Muscle layer of duodenum (tissue), 2 donors: ENCODE data around the gene NDC1.
"Not testable (repeated sequence)": the region's sequence is repeated elsewhere in the genome, so short reads cannot be mapped to it uniquely, and the experiment has no call there.

Experiments used
- H3K27ac ChIP-seq: one replicate; pipeline ENCODE4 v1.7.0; 2013; ENCODE audit warnings: mild to moderate bottlenecking, low read length
- H3K27me3 ChIP-seq: one replicate; pipeline ENCODE4 v1.7.0; 2013; ENCODE audit warnings: low read depth, mild to moderate bottlenecking, control low read depth, low read length
- H3K36me3 ChIP-seq, 2 donors: one replicate each; pipeline ENCODE4 v1.7.0; 2013; ENCODE audit warnings: low read length in 2 of 2, control low read depth in 1 of 2, mild to moderate bottlenecking in 1 of 2; ENCODE audit not compliant: insufficient read depth in 2 of 2, control insufficient read depth in 1 of 2
- H3K4me1 ChIP-seq, 2 donors: one replicate each; pipeline ENCODE4 v1.7.0; 2013; ENCODE audit warnings: low read length in 2 of 2, mild to moderate bottlenecking in 2 of 2, control low read depth in 1 of 2, moderate library complexity in 1 of 2; ENCODE audit not compliant: insufficient read depth in 2 of 2, control insufficient read depth in 1 of 2
- H3K4me3 ChIP-seq, 2 donors: one replicate each; pipeline ENCODE4 v1.7.0; 2013; ENCODE audit warnings: low read length in 2 of 2, low read depth in 1 of 2, mild to moderate bottlenecking in 1 of 2
- H3K9me3 ChIP-seq, 2 donors: one replicate each; pipeline ENCODE4 v1.7.0; 2013; ENCODE audit warnings: low read length in 2 of 2, control low read depth in 1 of 2, mild to moderate bottlenecking in 1 of 2; ENCODE audit not compliant: control insufficient read depth in 1 of 2
- donor health status: healthy.

Gene NDC1

DNA sequence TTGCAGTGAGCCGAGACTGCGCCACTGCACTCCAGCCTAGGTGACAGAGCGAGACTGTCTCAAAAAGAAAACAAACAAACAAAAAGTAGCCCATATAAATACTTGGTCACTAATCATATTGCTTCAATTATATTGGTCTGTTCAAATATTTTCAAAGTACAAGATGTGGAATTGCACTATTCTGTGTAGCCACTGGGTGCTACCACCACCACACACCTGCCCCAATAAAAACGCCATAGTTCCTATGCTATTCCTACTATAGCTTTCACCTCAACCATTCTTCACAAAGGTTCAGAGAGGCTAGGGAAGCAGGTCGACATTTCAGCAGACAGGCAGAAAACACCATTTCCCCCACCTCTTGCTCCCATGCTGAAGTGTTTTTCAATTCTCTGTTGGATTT, 16.7 kb downstream of the NDC1 start:
- H3K4me1 ChIP-seq: no peaks in the 10 kb centered on the region
- peaks cover 16 to 18% of the 10 kb centered on the region in 2 donors for H3K36me3 ChIP-seq
- H3K4me3 ChIP-seq: no peak overlapping the region
- no peak overlapping the region for H3K27ac ChIP-seq
- no peaks in the 10 kb centered on the region for H3K9me3 ChIP-seq
- no peaks in the 10 kb centered on the region for H3K27me3 ChIP-seq

GRCh38 chr1:53819387-53819786, 18.7 kb downstream of the NDC1 start:
- H3K9me3 ChIP-seq: no peaks in the 10 kb centered on the region
- no peaks in the 10 kb centered on the region for H3K27me3 ChIP-seq
- peaks cover 3% of the 10 kb centered on the region in 2 donors for H3K36me3 ChIP-seq
- no peaks in the 10 kb centered on the region for H3K4me1 ChIP-seq
- H3K27ac ChIP-seq: no peak overlapping the region
- H3K4me3 ChIP-seq: no peak overlapping the region

- not testable (repeated sequence) for H3K27ac ChIP-seq, H3K27me3 ChIP-seq, H3K36me3 ChIP-seq, H3K4me1 ChIP-seq, H3K9me3 ChIP-seq, H3K4me3 ChIP-seq
These were observed 21.5 kb downstream of the NDC1 start for GRCh38 chr1:53816584-53816983.

- H3K4me1 ChIP-seq: not testable (repeated sequence)
These were observed 22.6 kb downstream of the NDC1 start for GRCh38 chr1:53815484-53815883.

GRCh38 chr1:53811414-53811851, 26.7 kb downstream of the NDC1 start:
- H3K9me3 ChIP-seq: no peaks in the 10 kb centered on the region
- H3K36me3 ChIP-seq: peaks cover 7 to 11% of the 10 kb centered on the region in 2 donors
- no peak overlapping the region for H3K4me3 ChIP-seq
- no peaks in the 10 kb centered on the region for H3K4me1 ChIP-seq
- no peak overlapping the region for H3K27ac ChIP-seq
- no peaks in the 10 kb centered on the region for H3K27me3 ChIP-seq

More at GRCh38 chr1:53815484-53815883, 22.6 kb downstream of the NDC1 start:
- H3K36me3 ChIP-seq, H3K4me3 ChIP-seq, H3K27me3 ChIP-seq, H3K27ac ChIP-seq, H3K9me3 ChIP-seq: not testable (repeated sequence)

DNA sequence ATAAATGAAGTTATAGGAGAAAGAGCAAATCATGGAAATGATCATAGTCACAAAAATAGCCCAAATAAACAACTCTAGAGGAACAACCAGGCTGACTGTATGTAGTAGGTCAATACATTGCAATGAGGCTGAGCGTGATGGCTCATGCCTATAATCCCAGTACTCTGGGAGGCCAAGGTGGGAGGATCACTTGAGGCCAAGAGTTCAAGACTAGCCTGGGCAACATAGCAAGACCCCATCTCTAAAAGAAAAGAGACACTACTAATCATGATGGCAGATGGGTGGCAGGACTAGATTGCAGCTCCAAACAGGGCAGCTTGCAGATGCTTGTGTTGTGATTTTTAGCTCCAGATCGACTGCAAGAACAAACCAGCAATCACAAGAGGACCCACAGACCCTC, 27.6 kb downstream of the NDC1 start:
- H3K27ac ChIP-seq: no peak overlapping the region
- H3K4me1 ChIP-seq: no peaks in the 10 kb centered on the region
- peaks cover 8 to 16% of the 10 kb centered on the region in 2 donors for H3K36me3 ChIP-seq
- no peak overlapping the region for H3K4me3 ChIP-seq
- no peaks in the 10 kb centered on the region for H3K27me3 ChIP-seq
- H3K9me3 ChIP-seq: no peaks in the 10 kb centered on the region

DNA sequence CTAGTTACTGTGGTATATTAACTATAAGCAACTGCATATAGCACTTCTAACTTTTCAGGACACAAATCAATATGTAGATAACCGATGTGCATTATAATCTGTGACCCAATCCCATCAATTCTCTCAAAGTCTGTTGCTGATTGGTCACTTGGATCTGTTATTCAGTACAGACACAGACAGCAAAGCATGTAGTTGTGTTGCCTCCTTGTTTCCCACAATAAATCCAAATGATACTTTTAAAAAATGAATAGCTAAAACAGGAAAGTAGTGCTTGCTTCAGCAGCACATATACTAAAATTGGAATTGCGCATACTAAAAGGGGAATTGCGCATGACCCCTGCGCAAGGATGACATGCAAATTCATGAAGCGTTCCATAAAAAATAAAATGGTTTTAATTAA, 28.1 kb downstream of the NDC1 start:
- Histone ChIP-seq H3K36me3 (peaks cover 8 to 19% of the 10 kb centered on the region in 2 donors), H3K27ac (no peak overlapping the region), H3K4me3 (no peak overlapping the region), H3K9me3 (no peaks in the 10 kb centered on the region), H3K27me3 (no peaks in the 10 kb centered on the region), H3K4me1 (no peaks in the 10 kb centered on the region)

DNA sequence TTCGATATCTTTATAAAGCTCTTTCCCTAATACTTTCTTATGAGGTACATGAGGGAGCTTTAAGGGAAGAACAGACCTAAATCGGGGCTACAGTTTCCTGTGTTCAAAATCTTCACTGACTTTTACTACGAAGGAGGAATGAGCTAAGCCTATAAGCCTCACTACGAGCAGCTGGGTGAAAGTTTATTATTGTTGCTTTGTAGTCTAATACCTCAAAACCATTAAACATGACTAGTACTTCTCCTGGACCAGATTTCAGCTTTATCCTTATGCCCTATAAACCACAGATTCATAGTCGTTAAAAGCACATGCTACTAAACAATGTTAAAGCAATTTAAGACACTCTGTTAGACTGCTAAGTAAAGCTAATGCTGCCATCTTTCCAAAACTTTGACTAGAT, 30.2 kb downstream of the NDC1 start:
- Histone ChIP-seq H3K9me3 (no peaks in the 10 kb centered on the region), H3K27ac (no peak overlapping the region), H3K27me3 (no peaks in the 10 kb centered on the region), H3K4me1 (no peaks in the 10 kb centered on the region), H3K36me3 (peaks cover 8 to 21% of the 10 kb centered on the region in 2 donors), H3K4me3 (no peak overlapping the region)

GRCh38 chr1:53804791-53805505, 33.1 kb downstream of the NDC1 start:
- no peaks in the 10 kb centered on the region for H3K4me1 ChIP-seq
- no peaks in the 10 kb centered on the region for H3K9me3 ChIP-seq
- no peaks in the 10 kb centered on the region for H3K27me3 ChIP-seq
- no peak overlapping the region for H3K4me3 ChIP-seq
- no peak overlapping the region for H3K27ac ChIP-seq
- H3K36me3 ChIP-seq: peaks cover 14 to 25% of the 10 kb centered on the region in 2 donors

GRCh38 chr1:53804181-53804580, 33.9 kb downstream of the NDC1 start:
- Histone ChIP-seq H3K36me3 (peaks cover 13 to 23% of the 10 kb centered on the region in 2 donors), H3K9me3 (no peaks in the 10 kb centered on the region), H3K4me3 (no peak overlapping the region), H3K27me3 (no peaks in the 10 kb centered on the region), H3K27ac (no peak overlapping the region), H3K4me1 (no peaks in the 10 kb centered on the region)

DNA sequence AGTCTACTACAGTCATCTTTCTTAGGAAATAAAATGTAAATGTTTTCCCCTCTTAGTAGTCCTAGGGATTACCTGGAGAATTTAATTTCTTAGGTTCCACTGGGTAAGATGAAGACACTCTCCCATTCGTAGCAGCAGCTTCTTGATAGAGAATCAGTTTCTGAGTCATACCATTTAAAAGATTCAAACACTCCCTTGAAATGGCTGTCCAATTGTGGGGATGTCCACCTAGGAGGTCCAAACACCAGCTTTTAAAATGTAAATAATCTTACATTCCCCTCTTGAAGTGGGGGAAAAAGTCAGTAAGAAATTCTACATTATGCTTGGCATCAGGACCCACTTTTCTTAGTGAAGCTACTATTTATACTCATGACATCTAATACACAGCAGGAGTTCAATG, 37.5 kb downstream of the NDC1 start:
- H3K27me3 ChIP-seq: no peaks in the 10 kb centered on the region
- no peak overlapping the region for H3K27ac ChIP-seq
- H3K36me3 ChIP-seq: peaks cover 12 to 19% of the 10 kb centered on the region in 2 donors
- no peak overlapping the region for H3K4me3 ChIP-seq
- H3K9me3 ChIP-seq: no peaks in the 10 kb centered on the region
- no peaks in the 10 kb centered on the region for H3K4me1 ChIP-seq

GRCh38 chr1:53799141-53799540, 39.0 kb downstream of the NDC1 start:
- no peaks in the 10 kb centered on the region for H3K9me3 ChIP-seq

More at GRCh38 chr1:53799141-53799540, 39.0 kb downstream of the NDC1 start:
- peaks cover 14 to 18% of the 10 kb centered on the region in 2 donors for H3K36me3 ChIP-seq
- no peaks in the 10 kb centered on the region for H3K4me1 ChIP-seq
- no peaks in the 10 kb centered on the region for H3K27me3 ChIP-seq
- H3K27ac ChIP-seq: no peak overlapping the region
- no peak overlapping the region for H3K4me3 ChIP-seq
